Fibroblast of lung (primary cell): ENCODE data around the gene ACOXL.

ENCODE experiments used
- EZH2 ChIP-seq: IDR thresholded peaks from 2 replicates; pipeline ENCODE4 v1.5.1; 2012; ENCODE audit warnings: low read length, control low read depth, mild to moderate bottlenecking; ENCODE audit errors: missing control alignments
- TF ChIP-seq, protein P1 (sequence below), 2 donors: IDR thresholded peaks in 1 of 2; conservative IDR thresholded peaks in 1 of 2; 1 replicate in 1 of 2; 2 replicates in 1 of 2; pipeline ENCODE4 v1.5.1; 2011 to 2012; ENCODE audit warnings: low read length in 2 of 2, control low read depth in 1 of 2, inconsistent platforms in 1 of 2, low read depth in 1 of 2, mild to moderate bottlenecking in 1 of 2

DNA sequence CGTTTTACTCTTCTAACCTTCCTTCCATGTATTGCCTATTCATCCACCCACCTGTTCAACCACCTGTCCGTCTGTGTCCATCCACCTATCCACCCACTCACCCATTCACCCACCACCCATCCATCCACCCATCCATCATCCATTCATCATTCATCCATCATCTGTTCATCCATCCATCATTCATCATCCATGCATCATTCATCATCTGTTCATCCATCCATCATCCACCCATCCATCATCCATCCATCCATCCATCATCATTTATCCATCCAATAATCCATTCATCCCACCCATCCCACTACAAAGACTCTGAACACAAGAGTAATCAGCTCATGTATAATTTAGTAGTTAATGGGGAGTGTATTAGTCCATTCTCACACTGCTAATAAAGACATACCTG lies 78.0 kb downstream of the ACOXL start:
- TF ChIP-seq, protein P1, sequence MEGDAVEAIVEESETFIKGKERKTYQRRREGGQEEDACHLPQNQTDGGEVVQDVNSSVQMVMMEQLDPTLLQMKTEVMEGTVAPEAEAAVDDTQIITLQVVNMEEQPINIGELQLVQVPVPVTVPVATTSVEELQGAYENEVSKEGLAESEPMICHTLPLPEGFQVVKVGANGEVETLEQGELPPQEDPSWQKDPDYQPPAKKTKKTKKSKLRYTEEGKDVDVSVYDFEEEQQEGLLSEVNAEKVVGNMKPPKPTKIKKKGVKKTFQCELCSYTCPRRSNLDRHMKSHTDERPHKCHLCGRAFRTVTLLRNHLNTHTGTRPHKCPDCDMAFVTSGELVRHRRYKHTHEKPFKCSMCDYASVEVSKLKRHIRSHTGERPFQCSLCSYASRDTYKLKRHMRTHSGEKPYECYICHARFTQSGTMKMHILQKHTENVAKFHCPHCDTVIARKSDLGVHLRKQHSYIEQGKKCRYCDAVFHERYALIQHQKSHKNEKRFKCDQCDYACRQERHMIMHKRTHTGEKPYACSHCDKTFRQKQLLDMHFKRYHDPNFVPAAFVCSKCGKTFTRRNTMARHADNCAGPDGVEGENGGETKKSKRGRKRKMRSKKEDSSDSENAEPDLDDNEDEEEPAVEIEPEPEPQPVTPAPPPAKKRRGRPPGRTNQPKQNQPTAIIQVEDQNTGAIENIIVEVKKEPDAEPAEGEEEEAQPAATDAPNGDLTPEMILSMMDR (conservative IDR thresholded peaks at IDR 0.05 in 1 of 2, IDR thresholded peaks at IDR 0.05 in 1 of 2; ENCODE audit: low read depth in 1 of 2, low read length in 2 of 2): no peak
- no peak for TF ChIP-seq EZH2
